ENCODE data around the gene VEZF1.

VEZF1 gene

DNA sequence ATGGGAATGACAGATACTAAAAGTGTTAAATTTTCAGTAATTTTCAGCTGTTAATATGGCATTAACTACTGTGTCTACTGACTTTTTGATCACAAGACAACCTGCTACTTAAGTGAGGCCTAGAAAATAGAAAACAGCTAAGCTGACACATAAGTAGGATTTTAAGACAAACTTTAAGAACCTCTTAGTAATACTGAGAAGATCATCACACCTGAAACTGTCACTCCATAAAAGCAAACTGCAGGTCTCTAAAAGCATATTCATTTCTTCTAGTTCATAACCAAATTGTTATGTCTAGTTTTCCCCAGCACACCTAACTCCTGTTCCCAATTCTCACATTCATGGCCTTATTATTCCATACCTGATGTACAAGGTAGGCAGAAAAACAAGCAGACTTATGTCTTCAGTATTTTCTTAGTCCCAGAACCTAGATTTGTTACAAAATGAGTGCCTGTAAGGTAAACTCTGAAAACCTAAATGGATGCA, 11.0 kb upstream of the VEZF1 start:
- Histone ChIP-seq H3K27ac (ENCODE audit: insufficient read depth, low read depth, low read length, poor library complexity, severe bottlenecking) (no peak overlapping the region), H3K4me1 (ENCODE audit: control insufficient read depth, insufficient read depth, low read length) (peaks cover 21% of the 10 kb centered on the region), H3K9me3 (ENCODE audit: control insufficient read depth, low read length) (no peaks in the 10 kb centered on the region), H3K36me3 (ENCODE audit: control insufficient read depth, insufficient read depth, low read length) (peaks cover 23% of the 10 kb centered on the region), H3K27me3 (ENCODE audit: control insufficient read depth, insufficient read depth, low read length, poor library complexity, severe bottlenecking) (no peaks in the 10 kb centered on the region), H3K4me3 (ENCODE audit: insufficient read depth, low read depth, low read length) (no peak overlapping the region)

DNA sequence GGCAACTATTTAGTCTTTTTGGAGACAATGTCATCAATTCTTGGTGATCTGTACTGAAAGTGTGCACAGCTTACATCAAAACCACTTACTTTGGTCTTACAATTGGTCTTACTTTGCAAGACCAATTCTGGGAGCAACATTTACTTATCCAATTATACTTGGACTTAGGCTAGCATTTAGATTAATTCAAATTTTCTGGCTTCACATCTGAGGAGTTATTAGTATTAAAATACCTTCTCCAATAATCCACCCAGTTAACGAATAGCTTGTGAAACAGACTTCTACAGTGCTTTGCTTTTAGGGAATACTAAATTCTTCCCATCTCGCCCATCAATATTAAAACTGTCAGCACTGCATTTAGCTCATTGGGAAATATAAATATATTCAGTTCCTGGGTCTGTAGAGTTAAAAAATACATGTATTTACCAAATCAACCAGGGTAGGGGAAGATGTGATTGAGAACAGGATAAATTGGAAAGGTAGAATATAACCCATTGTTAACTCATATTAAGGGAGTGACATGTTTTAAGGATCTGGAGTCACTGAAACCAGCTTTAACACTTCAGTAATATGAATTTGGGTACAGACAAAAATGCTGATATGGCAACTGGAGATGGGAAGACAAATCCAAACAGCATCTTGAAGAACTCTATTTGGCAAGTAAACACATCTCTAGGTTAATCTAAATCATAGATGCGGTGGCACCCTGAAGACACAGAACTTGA, 9.2 kb upstream of the VEZF1 start:
- Histone ChIP-seq H3K36me3 (ENCODE audit: control insufficient read depth, insufficient read depth, low read length) (peaks cover 7% of the 10 kb centered on the region), H3K4me1 (ENCODE audit: control insufficient read depth, insufficient read depth, low read length) (peaks cover 26% of the 10 kb centered on the region), H3K27ac (ENCODE audit: insufficient read depth, low read depth, low read length, poor library complexity, severe bottlenecking) (no peak overlapping the region), H3K9me3 (ENCODE audit: control insufficient read depth, low read length) (no peaks in the 10 kb centered on the region), H3K4me3 (ENCODE audit: insufficient read depth, low read depth, low read length) (no peak overlapping the region), H3K27me3 (ENCODE audit: control insufficient read depth, insufficient read depth, low read length, poor library complexity, severe bottlenecking) (no peaks in the 10 kb centered on the region)
- 92 to 98% methylated on average over 2 to 3 of the region's 3 CpGs for WGBS, 2 experiments

DNA sequence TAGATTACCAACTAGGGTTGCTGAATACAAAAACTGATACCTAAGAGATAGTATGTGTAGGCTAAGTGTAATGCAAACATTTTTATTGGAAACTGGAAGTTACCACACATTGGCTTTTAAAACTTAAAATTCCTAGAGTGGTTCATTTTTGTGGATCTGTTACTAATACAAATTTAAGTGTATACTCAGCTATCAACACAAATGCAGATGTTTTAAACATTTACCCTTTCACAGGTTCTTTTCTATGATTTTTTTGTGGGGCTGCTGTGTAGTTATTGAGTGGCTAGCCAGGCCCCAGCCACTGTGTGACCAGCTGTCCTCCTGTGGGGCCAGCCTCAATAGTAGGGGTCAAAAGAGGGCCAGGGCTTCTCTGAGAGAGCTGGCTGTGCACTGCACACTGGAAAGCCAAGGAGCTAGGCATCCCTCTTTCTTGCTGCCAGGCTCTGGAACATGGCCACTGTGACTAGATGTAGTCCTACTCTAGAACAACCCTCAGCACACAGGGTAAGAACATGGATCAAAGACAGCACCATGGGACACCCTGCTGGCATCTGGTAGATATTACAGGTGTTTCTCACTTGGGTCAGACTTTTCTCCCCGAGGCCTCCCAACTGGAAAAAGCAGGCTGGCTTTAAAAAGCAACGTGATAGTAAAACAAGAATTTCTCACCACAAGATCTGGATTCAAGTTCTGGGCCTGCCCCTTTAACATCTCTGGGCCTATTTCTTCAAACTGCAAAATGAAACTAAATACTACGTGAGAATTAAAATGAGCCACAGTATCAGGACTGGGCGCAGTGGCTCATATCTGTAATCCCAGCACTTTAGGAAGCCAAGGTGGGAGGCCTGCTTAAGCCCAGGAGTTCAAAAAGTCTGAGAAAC, 7.3 kb upstream of the VEZF1 start:
- Histone ChIP-seq H3K4me1 (ENCODE audit: control insufficient read depth, insufficient read depth, low read length) (peaks cover 26% of the 10 kb centered on the region), H3K36me3 (ENCODE audit: control insufficient read depth, insufficient read depth, low read length) (peaks cover 3% of the 10 kb centered on the region), H3K27ac (ENCODE audit: insufficient read depth, low read depth, low read length, poor library complexity, severe bottlenecking) (no peak overlapping the region), H3K9me3 (ENCODE audit: control insufficient read depth, low read length) (no peaks in the 10 kb centered on the region), H3K4me3 (ENCODE audit: insufficient read depth, low read depth, low read length) (no peak overlapping the region), H3K27me3 (ENCODE audit: control insufficient read depth, insufficient read depth, low read length, poor library complexity, severe bottlenecking) (no peaks in the 10 kb centered on the region)
- 74 to 78% methylated on average over 4 of the region's 4 CpGs for WGBS, 2 experiments

GRCh38 chr17:57994436-57994835, 6.4 kb upstream of the VEZF1 start:
- H3K27ac ChIP-seq (ENCODE audit: insufficient read depth, low read depth, low read length, poor library complexity, severe bottlenecking), result peak overlapping the region; percentile 71
- WGBS, 2 experiments, result 70 to 77% methylated on average over 2 of the region's 2 CpGs
- no peak overlapping the region for H3K4me3 ChIP-seq (ENCODE audit: insufficient read depth, low read depth, low read length)
- no peaks in the 10 kb centered on the region for H3K9me3 ChIP-seq (ENCODE audit: control insufficient read depth, low read length)
- no peaks in the 10 kb centered on the region for H3K27me3 ChIP-seq (ENCODE audit: control insufficient read depth, insufficient read depth, low read length, poor library complexity, severe bottlenecking)
- H3K4me1 ChIP-seq (ENCODE audit: control insufficient read depth, insufficient read depth, low read length), result peaks cover 29% of the 10 kb centered on the region
- H3K36me3 ChIP-seq (ENCODE audit: control insufficient read depth, insufficient read depth, low read length), result peaks cover 3% of the 10 kb centered on the region

GRCh38 chr17:57993471-57994365, 5.7 kb upstream of the VEZF1 start:
- H3K36me3 ChIP-seq (ENCODE audit: control insufficient read depth, insufficient read depth, low read length), result peaks cover 3% of the 10 kb centered on the region
- 48 to 55% methylated on average over 3 of the region's 3 CpGs for WGBS, 2 experiments
- no peaks in the 10 kb centered on the region for H3K27me3 ChIP-seq (ENCODE audit: control insufficient read depth, insufficient read depth, low read length, poor library complexity, severe bottlenecking)
- peak overlapping the region; percentile 71 for H3K27ac ChIP-seq (ENCODE audit: insufficient read depth, low read depth, low read length, poor library complexity, severe bottlenecking)
- H3K9me3 ChIP-seq (ENCODE audit: control insufficient read depth, low read length), result no peaks in the 10 kb centered on the region
- H3K4me3 ChIP-seq (ENCODE audit: insufficient read depth, low read depth, low read length), result no peak overlapping the region
- peaks cover 32% of the 10 kb centered on the region for H3K4me1 ChIP-seq (ENCODE audit: control insufficient read depth, insufficient read depth, low read length)

DNA sequence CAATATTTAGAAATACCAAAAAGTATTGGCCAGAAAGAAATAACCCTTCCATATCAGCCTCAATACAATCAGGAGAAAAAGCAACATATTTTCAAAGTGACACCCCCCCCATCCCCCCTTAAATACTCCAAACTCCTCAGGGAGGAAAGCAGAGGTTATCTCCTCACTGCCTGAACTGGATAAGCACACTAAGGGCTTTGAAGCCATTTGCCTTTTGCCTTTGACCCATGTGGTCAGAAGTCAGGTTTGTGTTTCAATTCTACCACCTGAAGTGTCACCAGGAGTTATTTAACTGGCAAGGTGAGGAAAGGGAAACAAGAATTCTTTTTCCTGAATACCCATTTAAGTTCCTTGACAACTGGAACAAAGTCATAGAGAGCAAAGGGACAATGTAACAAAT, 3.5 kb upstream of the VEZF1 start:
- Histone ChIP-seq H3K4me1 (ENCODE audit: control insufficient read depth, insufficient read depth, low read length) (peaks cover 35% of the 10 kb centered on the region), H3K9me3 (ENCODE audit: control insufficient read depth, low read length) (no peaks in the 10 kb centered on the region), H3K27me3 (ENCODE audit: control insufficient read depth, insufficient read depth, low read length, poor library complexity, severe bottlenecking) (no peaks in the 10 kb centered on the region), H3K36me3 (ENCODE audit: control insufficient read depth, insufficient read depth, low read length) (no peaks in the 10 kb centered on the region), H3K27ac (ENCODE audit: insufficient read depth, low read depth, low read length, poor library complexity, severe bottlenecking) (no peak overlapping the region), H3K4me3 (ENCODE audit: insufficient read depth, low read depth, low read length) (no peak overlapping the region)

DNA sequence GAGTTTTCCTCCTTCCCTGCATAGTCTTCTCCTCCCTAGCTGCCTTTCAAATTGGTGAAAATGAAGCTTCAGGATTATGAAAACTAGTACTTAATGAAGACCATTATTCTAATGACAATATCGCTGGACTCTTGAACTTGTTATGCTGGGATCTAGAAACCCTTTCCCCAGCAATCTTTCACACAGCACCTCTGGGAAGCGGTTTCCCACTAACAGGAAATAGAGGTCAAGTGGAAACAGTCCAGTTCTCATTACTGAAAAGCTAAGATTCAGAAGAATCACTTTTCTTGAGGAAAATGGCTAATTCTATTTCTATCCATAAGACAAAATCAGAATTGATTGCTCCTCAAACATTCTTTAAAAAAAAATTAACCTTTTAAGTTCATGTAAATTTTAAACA, 2.0 kb upstream of the VEZF1 start:
- H3K36me3 ChIP-seq (ENCODE audit: control insufficient read depth, insufficient read depth, low read length), result no peaks in the 10 kb centered on the region
- H3K27ac ChIP-seq (ENCODE audit: insufficient read depth, low read depth, low read length, poor library complexity, severe bottlenecking), result no peak overlapping the region
- no peaks in the 10 kb centered on the region for H3K27me3 ChIP-seq (ENCODE audit: control insufficient read depth, insufficient read depth, low read length, poor library complexity, severe bottlenecking)
- H3K9me3 ChIP-seq (ENCODE audit: control insufficient read depth, low read length), result no peaks in the 10 kb centered on the region
- 93 to 97% methylated on average over 2 of the region's 2 CpGs for WGBS, 2 experiments
- no peak overlapping the region for H3K4me3 ChIP-seq (ENCODE audit: insufficient read depth, low read depth, low read length)
- H3K4me1 ChIP-seq (ENCODE audit: control insufficient read depth, insufficient read depth, low read length), result peaks cover 34% of the 10 kb centered on the region

DNA sequence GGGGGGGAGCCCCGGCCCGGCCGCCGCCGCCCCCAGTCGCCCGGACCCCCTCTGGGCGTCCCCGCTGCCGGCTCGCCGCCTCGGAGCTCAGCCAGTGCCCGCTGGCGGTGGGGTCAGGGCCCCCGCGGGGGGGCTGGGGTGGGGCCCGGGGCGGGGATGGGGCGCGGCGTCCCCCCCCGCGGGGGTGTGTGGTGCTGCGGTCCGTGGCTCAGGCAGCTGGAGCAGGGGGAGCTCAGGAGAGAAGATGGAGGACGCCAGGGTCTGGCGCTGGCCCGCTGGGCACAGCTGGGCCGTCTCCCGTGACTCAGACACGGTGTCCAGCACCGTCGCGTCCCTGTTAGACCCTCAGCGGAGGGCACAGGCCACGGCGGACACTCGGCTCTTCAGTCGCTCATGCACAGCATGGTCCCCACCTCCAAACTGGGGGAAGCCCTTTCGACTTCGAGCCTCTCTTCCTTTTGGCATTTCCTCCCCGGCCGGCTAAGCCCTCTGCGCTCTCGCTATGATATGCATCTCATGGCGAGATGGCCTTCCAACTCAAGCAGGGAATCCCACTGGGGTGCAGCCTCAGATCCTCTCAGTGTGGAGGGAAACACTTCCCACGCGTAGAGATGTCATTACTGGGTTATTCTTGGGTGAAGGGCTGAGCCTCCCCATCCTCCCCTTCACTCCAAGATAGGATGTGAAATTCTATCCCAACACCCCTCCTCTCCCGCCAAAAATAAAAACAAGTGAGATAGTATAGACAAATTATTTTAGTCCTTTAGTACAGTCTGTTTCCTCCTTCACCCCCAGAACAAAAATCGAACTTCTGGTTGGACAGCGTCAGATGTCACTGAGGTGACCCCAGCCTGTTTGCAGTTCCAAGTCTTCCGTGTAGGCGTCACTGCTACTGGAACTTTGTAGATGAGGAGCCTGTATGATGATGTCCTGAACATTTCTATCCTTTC, 522 bp upstream of the VEZF1 start:
- Histone ChIP-seq H3K36me3 (ENCODE audit: control insufficient read depth, insufficient read depth, low read length) (no peaks in the 10 kb centered on the region), H3K27me3 (ENCODE audit: control insufficient read depth, insufficient read depth, low read length, poor library complexity, severe bottlenecking) (no peaks in the 10 kb centered on the region), H3K9me3 (ENCODE audit: control insufficient read depth, low read length) (no peaks in the 10 kb centered on the region), H3K27ac (ENCODE audit: insufficient read depth, low read depth, low read length, poor library complexity, severe bottlenecking) (peak overlapping the region; percentile 96), H3K4me3 (ENCODE audit: insufficient read depth, low read depth, low read length) (peak overlapping the region; percentile 92), H3K4me1 (ENCODE audit: control insufficient read depth, insufficient read depth, low read length) (peaks cover 26% of the 10 kb centered on the region)
- WGBS, 2 experiments, result 6 to 7% methylated on average over 53 of the region's 54 CpGs

GRCh38 chr17:57986841-57987580, 1.0 kb downstream of the VEZF1 start:
- Histone ChIP-seq H3K9me3 (ENCODE audit: control insufficient read depth, low read length) (no peaks in the 10 kb centered on the region), H3K27me3 (ENCODE audit: control insufficient read depth, insufficient read depth, low read length, poor library complexity, severe bottlenecking) (no peaks in the 10 kb centered on the region), H3K4me3 (ENCODE audit: insufficient read depth, low read depth, low read length) (peak overlapping the region; percentile 92), H3K27ac (ENCODE audit: insufficient read depth, low read depth, low read length, poor library complexity, severe bottlenecking) (peak overlapping the region; percentile 96), H3K4me1 (ENCODE audit: control insufficient read depth, insufficient read depth, low read length) (peaks cover 24% of the 10 kb centered on the region), H3K36me3 (ENCODE audit: control insufficient read depth, insufficient read depth, low read length) (peaks cover 11% of the 10 kb centered on the region)
- 1% methylated on average over 38 of the region's 38 CpGs for WGBS, 2 experiments
